Heart right ventricle (tissue), 16 donors: ENCODE results near the gene TMEM140. TPM values are rescaled to one million over a fixed set of nuclear protein-coding genes. Genes with fewer than 3 reads are reported as not detected.

Experiments
- ATAC-seq, 8 donors: fragments of 200-7000 bp; cut with Tn5 transposase; one replicate each; pipeline ENCODE4 v1.9.1; 2020; ENCODE audit warnings: mild to moderate bottlenecking in 8 of 8, moderate library complexity in 8 of 8, moderate number of reproducible peaks in 1 of 8
- DNase-seq, 2 donors: peaks; one replicate each; pipeline ENCODE4 v3.0.0-alpha.2; 2020
- H3K27ac ChIP-seq, 10 donors: fragments of 200-600 bp; sonication (generic) in 2 of 10; one replicate each; pipeline versions ENCODE4 v1.5.0 to v1.8.0; 2020 to 2022; ENCODE audit warnings: mild to moderate bottlenecking in 3 of 10
- H3K27me3 ChIP-seq, 7 donors: fragments of 200-600 bp; one replicate each; pipeline ENCODE4 v1.8.0; 2021 to 2022; ENCODE audit warnings: mild to moderate bottlenecking in 2 of 7
- H3K36me3 ChIP-seq, 9 donors: fragments of 200-600 bp; sonication (generic) in 1 of 9; one replicate each; pipeline versions ENCODE4 v1.5.0 to v1.8.0; 2020 to 2022; ENCODE audit warnings: mild to moderate bottlenecking in 2 of 9
- H3K4me1 ChIP-seq, 9 donors: fragments of 200-600 bp; sonication (generic) in 1 of 9; one replicate each; pipeline versions ENCODE4 v1.5.0 to v1.8.0; 2020 to 2022; ENCODE audit warnings: mild to moderate bottlenecking in 4 of 9
- H3K4me3 ChIP-seq, 10 donors: fragments of 200-600 bp; sonication (generic) in 2 of 10; one replicate each; pipeline versions ENCODE4 v1.5.0 to v1.8.0; 2020 to 2022; ENCODE audit warnings: mild to moderate bottlenecking in 7 of 10, moderate library complexity in 2 of 10
- H3K9me3 ChIP-seq, 11 donors: fragments of 200-600 bp in 10 of 11; sonication (generic) in 2 of 11; one replicate each; pipeline versions ENCODE4 v1.5.0 to v1.8.0; 2013 to 2022; ENCODE audit warnings: mild to moderate bottlenecking in 2 of 11, control low read depth in 1 of 11, moderate library complexity in 1 of 11
- CTCF ChIP-seq, 9 donors: fragments of 200-600 bp; sonication (generic) in 2 of 9; IDR thresholded peaks; one replicate each; pipeline versions ENCODE4 v1.5.0 to v1.8.0; 2021 to 2022; ENCODE audit warnings: antibody characterized with exemption in 9 of 9, mild to moderate bottlenecking in 5 of 9, moderate library complexity in 1 of 9
- WGBS, 2 donors: extraction: QIAGEN DNeasy Blood & Tissue Kit; methylation state at CpG; one replicate each; pipeline ENCODE4 v1.1.7; 2013; ENCODE audit warnings: inconsistent platforms in 1 of 2; 5-methylcytosine and 5-hydroxymethylcytosine counted together
- intact Hi-C, 10 donors: fragments of 100-400 bp; cut with DNase I; formaldehyde crosslinking; loops; one replicate each; pipeline versions ENCODE4 v1.11.1 to v1.14.2; 2022
- polyA plus RNA-seq, 2 donors: library from polyadenylated mRNA; stranded (reverse); fragments of 200-250 nt; gene quantifications; one replicate each; pipeline ENCODE4 v1.2.3, GENCODE V29; 2013
- total RNA-seq, 10 donors: library from RNA; stranded (reverse); fragmentation: NEBNext Ultra II Directional in 3 of 10; extraction: Animal tissue kit (Norgen Biotek cat#: 25700) in 3 of 10; gene quantifications; one replicate each; pipeline versions ENCODE4 v1.2.1 to v1.2.4, GENCODE V29; 2021 to 2023
- donor health status: Arrhythmogenic right ventricular cardiomyopathy.
- donor health status: ischemic (EF 13 %, LVEDD 7.1; RV severe dilation, severe dysfunction).
- donor health status: healthy with polysubstance abuse.
- donor health status: DM: no; HTN: yes; CAD: no.
- donor health status: DM: no; HTN: no; CAD: no.
- donor health status: ischemic (EF 25% LVEDD 6.9; RV normal size, moderate dysfunction).
- donor health status: ischemic (EF 25% LVEDD 5.7; RV mildly dilated, moderate dysfunction).
- donor health status: healthy.
- donor health status: DM: yes; HTN: yes; CAD: no.
- donor health status: Ischemic cardiomyopathy.
- donor health status: ischemic (EF 35%, LVEDD 5.7; RV mildly dilated, moderate dysfunction).
- donor health status: nonischemic (EF 11% LVEDD 7.7; RV severe dilation, severe dysfunction).
- donor health status: DM: yes; HTN: yes; CAD: no.
- donor health status: PGD.
- donor health status: ischemic (EF 29% LVEDD 5.4; RV normal size, mild dysfunction).
- donor health status: nonischemic (EF 23%, LVEDD 6.1; RV moderate dilation, normal function).

The TMEM140 gene
- total and polyA plus RNA-seq, 12 donors: 6.1 to 74.1 (median 26.2) TPM

GRCh38 chr7:135183478-135183877, 35.6 kb downstream of the TMEM140 start:
- no peak for TF ChIP-seq CTCF (IDR thresholded peaks at IDR 0.05)
- ATAC-seq: no peak
- intact Hi-C loops: loop anchor here in 1 of 10 donors (10.0 kb wide), 1 partner anchor 189 kb away; no protein-coding TSS in a partner anchor
- no peaks in the 10 kb centered on the region for H3K4me1 ChIP-seq
- H3K4me3 ChIP-seq: no peak overlapping the region
- H3K36me3 ChIP-seq: peaks cover 0 to 93% (median 53%) of the 10 kb centered on the region in 9 donors
- WGBS, 2 donors: 96 to 98% methylated on average over 7 of the region's 7 CpGs
- no peak for DNase-seq
- H3K9me3 ChIP-seq: peaks cover 0 to 54% (median 26%) of the 10 kb centered on the region in 11 donors
- no peak overlapping the region for H3K27ac ChIP-seq
- H3K27me3 ChIP-seq: no peaks in the 10 kb centered on the region

- Histone ChIP-seq H3K4me1 (peaks cover 0 to 5% (median 0%) of the 10 kb centered on the region in 9 donors), H3K4me3 (no peak overlapping the region), H3K9me3 (peaks cover 0 to 49% (median 26%) of the 10 kb centered on the region in 11 donors), H3K27ac (no peak overlapping the region), H3K27me3 (no peaks in the 10 kb centered on the region), H3K36me3 (peaks cover 0 to 98% (median 61%) of the 10 kb centered on the region in 9 donors)
- intact Hi-C loops: loop anchor here in 1 of 10 donors (10.0 kb wide), 1 partner anchor 190 kb away; no protein-coding TSS in a partner anchor
- ATAC-seq: no peak
- TF ChIP-seq CTCF (IDR thresholded peaks at IDR 0.05): no peak
- 92 to 96% methylated on average over 5 of the region's 5 CpGs for WGBS, 2 donors
- no peak for DNase-seq
These were observed 36.5 kb downstream of the TMEM140 start for GRCh38 chr7:135184254-135184841.

GRCh38 chr7:135185471-135186260, 37.8 kb downstream of the TMEM140 start:
- WGBS, 2 donors: 84 to 87% methylated on average over 7 of the region's 7 CpGs
- intact Hi-C loops: loop anchor here in 1 of 10 donors (10.0 kb wide), 1 partner anchor 191 kb away; no protein-coding TSS in a partner anchor
- ATAC-seq: no peak
- TF ChIP-seq CTCF (IDR thresholded peaks at IDR 0.05): no peak
- H3K4me3 ChIP-seq: no peak overlapping the region
- peaks cover 0 to 14% (median 0%) of the 10 kb centered on the region in 9 donors for H3K4me1 ChIP-seq
- H3K27me3 ChIP-seq: no peaks in the 10 kb centered on the region
- peaks cover 0 to 99% (median 61%) of the 10 kb centered on the region in 9 donors for H3K36me3 ChIP-seq
- no peak for DNase-seq
- H3K27ac ChIP-seq: no peak overlapping the region
- H3K9me3 ChIP-seq: peaks cover 0 to 36% (median 19%) of the 10 kb centered on the region in 11 donors

GRCh38 chr7:135186261-135186540, 38.3 kb downstream of the TMEM140 start:
- Histone ChIP-seq H3K27me3 (no peaks in the 10 kb centered on the region), H3K27ac (no peak overlapping the region), H3K36me3 (peaks cover 0 to 99% (median 62%) of the 10 kb centered on the region in 9 donors), H3K4me1 (peaks cover 0 to 14% (median 0%) of the 10 kb centered on the region in 9 donors), H3K9me3 (peaks cover 0 to 30% (median 13%) of the 10 kb centered on the region in 11 donors), H3K4me3 (no peak overlapping the region)
- WGBS, 2 donors: 98 to 100% methylated on average over 3 of the region's 3 CpGs
- DNase-seq: no peak
- intact Hi-C loops: loop anchor here in 1 of 10 donors (10.0 kb wide), 1 partner anchor 191 kb away; no protein-coding TSS in a partner anchor
- no peak for ATAC-seq
- TF ChIP-seq CTCF (IDR thresholded peaks at IDR 0.05): no peak
